ENCODE measurements around the gene DDX25. TPM values are rescaled to one million over a fixed set of nuclear protein-coding genes. Genes with fewer than 3 reads are reported as not detected.

The DDX25 gene
- total RNA-seq, 1 experiment from 2014 or later = 0.39 TPM

DNA sequence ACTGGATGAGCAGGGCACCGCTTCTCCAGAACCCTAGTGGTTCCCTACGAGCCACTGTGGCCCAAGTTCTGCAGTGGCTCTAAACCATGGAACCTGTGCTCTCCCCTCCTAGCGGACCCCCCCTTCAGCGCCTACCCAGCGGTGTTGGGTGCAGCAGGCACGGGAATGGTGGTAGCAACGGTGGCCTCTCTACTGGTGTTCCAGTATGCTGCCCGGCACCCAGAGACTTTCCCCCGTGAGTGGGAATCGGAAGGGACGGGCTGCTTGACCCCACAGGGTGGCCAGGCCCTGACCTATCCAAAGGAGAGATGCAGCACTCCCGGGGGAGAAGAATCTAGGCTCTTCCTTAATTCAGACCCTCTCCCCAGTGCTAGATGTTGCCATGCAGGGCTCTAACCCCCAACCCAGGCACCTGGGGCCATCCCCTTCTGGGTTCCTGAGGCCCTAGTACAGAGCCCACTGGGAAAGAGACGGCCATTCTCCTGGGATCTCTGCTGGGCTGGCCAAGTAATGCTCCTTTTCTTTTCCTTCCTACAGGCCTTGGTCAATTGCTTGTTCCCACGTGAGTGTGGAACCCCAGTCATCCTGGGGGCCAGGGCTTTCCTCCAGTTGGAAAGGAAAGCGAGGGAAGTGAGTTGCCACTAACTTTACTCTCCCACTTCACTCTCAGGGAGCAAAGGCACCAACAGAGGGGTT lies 50.8 kb downstream of the DDX25 start:
- TF ChIP-seq EZH2 (IDR thresholded peaks at IDR 0.05; ENCODE audit: borderline replicate concordance, low read depth, low read length, poor library complexity, severe bottlenecking) = no peak
- TF ChIP-seq, protein P1, sequence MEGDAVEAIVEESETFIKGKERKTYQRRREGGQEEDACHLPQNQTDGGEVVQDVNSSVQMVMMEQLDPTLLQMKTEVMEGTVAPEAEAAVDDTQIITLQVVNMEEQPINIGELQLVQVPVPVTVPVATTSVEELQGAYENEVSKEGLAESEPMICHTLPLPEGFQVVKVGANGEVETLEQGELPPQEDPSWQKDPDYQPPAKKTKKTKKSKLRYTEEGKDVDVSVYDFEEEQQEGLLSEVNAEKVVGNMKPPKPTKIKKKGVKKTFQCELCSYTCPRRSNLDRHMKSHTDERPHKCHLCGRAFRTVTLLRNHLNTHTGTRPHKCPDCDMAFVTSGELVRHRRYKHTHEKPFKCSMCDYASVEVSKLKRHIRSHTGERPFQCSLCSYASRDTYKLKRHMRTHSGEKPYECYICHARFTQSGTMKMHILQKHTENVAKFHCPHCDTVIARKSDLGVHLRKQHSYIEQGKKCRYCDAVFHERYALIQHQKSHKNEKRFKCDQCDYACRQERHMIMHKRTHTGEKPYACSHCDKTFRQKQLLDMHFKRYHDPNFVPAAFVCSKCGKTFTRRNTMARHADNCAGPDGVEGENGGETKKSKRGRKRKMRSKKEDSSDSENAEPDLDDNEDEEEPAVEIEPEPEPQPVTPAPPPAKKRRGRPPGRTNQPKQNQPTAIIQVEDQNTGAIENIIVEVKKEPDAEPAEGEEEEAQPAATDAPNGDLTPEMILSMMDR (conservative IDR thresholded peaks at IDR 0.05; ENCODE audit: low read depth, low read length) = no peak
- Histone ChIP-seq H3K27ac (ENCODE audit: low read depth, low read length, poor library complexity, severe bottlenecking) (no peak overlapping the region), H3K9me3 (ENCODE audit: low read depth, low read length, poor library complexity, severe bottlenecking) (no peaks in the 10 kb centered on the region), H3K4me1 (ENCODE audit: insufficient read depth, low read length, poor library complexity, severe bottlenecking) (no peaks in the 10 kb centered on the region), H3K27me3 (replicated peaks; ENCODE audit: insufficient read depth, low read depth, low read length, poor library complexity) (no peaks in the 10 kb centered on the region), H3K36me3 (ENCODE audit: insufficient read depth, low read length, poor library complexity, severe bottlenecking) (no peaks in the 10 kb centered on the region), H3K4me3 (ENCODE audit: low read depth, low read length, poor library complexity, severe bottlenecking) (no peak overlapping the region)
- BruUV-seq (replicated peaks) = no TSS peak
- intact Hi-C loops (cut with micrococcal nuclease; ENCODE audit: unreplicated experiment) = no loop called here
- POLR2A ChIA-PET (ENCODE audit: low non-redundant PET) = no interaction called here
- no peak for DNase-seq (ENCODE audit: low spot score)
- CTCF ChIA-PET = no interaction called here

DNA sequence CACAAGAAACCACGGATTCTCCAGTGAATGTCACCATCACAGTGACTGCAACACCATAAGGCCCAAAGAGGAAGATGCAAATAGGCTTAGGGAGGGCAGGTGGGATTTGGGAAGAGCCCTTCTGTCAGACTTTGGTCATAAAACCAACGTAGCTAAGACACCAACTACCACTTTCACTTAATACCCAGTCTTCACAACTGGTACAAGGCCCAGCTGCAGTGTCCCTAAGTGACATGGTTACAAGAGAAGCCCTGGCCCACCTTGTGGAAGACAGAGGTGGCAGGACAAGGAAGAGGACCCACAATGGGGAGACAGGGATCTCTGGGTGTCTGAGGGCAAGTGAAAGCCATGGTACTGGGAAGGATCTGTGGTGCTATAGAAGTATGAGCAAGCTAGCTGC lies 51.5 kb downstream of the DDX25 start:
- Histone ChIP-seq H3K27ac (ENCODE audit: low read depth, low read length, poor library complexity, severe bottlenecking) (no peak overlapping the region), H3K4me1 (ENCODE audit: insufficient read depth, low read length, poor library complexity, severe bottlenecking) (no peaks in the 10 kb centered on the region), H3K27me3 (replicated peaks; ENCODE audit: insufficient read depth, low read depth, low read length, poor library complexity) (no peaks in the 10 kb centered on the region), H3K36me3 (ENCODE audit: insufficient read depth, low read length, poor library complexity, severe bottlenecking) (no peaks in the 10 kb centered on the region), H3K4me3 (ENCODE audit: low read depth, low read length, poor library complexity, severe bottlenecking) (no peak overlapping the region), H3K9me3 (ENCODE audit: low read depth, low read length, poor library complexity, severe bottlenecking) (no peaks in the 10 kb centered on the region)
- DNase-seq (ENCODE audit: low spot score) = no peak
- no TSS peak for BruUV-seq (replicated peaks)
- ChIA-PET CTCF (no interaction called here), POLR2A (ENCODE audit: low non-redundant PET) (no interaction called here)
- intact Hi-C loops (cut with micrococcal nuclease; ENCODE audit: unreplicated experiment) = no loop called here
- no peak for TF ChIP-seq EZH2 (IDR thresholded peaks at IDR 0.05; ENCODE audit: borderline replicate concordance, low read depth, low read length, poor library complexity, severe bottlenecking)
- TF ChIP-seq, protein P1 (conservative IDR thresholded peaks at IDR 0.05; ENCODE audit: low read depth, low read length) = no peak

DNA sequence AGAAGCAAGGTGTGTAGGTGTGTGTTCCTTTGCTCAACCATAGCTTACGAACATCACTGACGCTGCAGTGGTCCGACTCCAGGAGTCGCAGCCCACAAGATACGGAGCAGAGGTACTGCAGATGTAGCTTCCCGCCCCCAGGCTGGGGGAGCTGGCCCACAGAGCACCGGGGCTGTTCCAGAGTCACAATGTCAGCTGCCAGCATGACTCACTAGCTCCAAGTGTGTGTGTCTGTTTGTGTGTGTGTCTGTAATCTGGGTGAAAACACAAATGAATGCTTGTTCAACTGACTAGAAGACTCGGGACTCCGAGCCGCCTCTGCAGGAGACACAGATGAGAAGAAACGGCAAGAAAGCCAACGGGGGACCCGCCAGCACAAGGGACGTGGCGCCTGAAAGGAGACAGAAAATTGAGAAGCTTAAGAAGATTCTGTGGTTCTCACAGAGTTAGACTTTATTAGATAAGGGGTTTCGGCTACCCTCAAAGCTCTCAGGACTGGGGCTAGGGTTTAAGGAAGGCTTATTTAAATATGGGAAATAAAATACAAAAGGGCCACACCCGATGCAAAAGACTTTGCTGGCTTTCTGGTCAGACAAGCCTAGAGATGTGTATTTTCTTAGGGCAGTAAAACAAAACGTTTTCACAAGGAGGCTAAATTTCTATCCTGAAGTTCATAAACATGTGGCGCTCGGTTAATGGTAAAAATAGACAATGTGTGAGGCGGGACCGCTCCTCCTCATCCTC lies 52.3 kb downstream of the DDX25 start:
- ChIA-PET CTCF (no interaction called here), POLR2A (ENCODE audit: low non-redundant PET) (no interaction called here)
- BruUV-seq (replicated peaks) = no TSS peak
- intact Hi-C loops (cut with micrococcal nuclease; ENCODE audit: unreplicated experiment) = no loop called here
- H3K36me3 ChIP-seq (ENCODE audit: insufficient read depth, low read length, poor library complexity, severe bottlenecking) = no peaks in the 10 kb centered on the region
- H3K27ac ChIP-seq (ENCODE audit: low read depth, low read length, poor library complexity, severe bottlenecking) = no peak overlapping the region
- DNase-seq (ENCODE audit: low spot score) = no peak
- no peaks in the 10 kb centered on the region for H3K4me1 ChIP-seq (ENCODE audit: insufficient read depth, low read length, poor library complexity, severe bottlenecking)
- H3K9me3 ChIP-seq (ENCODE audit: low read depth, low read length, poor library complexity, severe bottlenecking) = no peaks in the 10 kb centered on the region
- no peaks in the 10 kb centered on the region for H3K27me3 ChIP-seq (replicated peaks; ENCODE audit: insufficient read depth, low read depth, low read length, poor library complexity)
- TF ChIP-seq, protein P1 (conservative IDR thresholded peaks at IDR 0.05; ENCODE audit: low read depth, low read length) = no peak
- no peak for TF ChIP-seq EZH2 (IDR thresholded peaks at IDR 0.05; ENCODE audit: borderline replicate concordance, low read depth, low read length, poor library complexity, severe bottlenecking)
- no peak overlapping the region for H3K4me3 ChIP-seq (ENCODE audit: low read depth, low read length, poor library complexity, severe bottlenecking)

Measured in A673 (cell line).